ENCODE data around the gene GAB1. TPM values are rescaled to one million over a fixed set of nuclear protein-coding genes. Genes with fewer than 3 reads are reported as not detected.

Gene GAB1
- total RNA-seq, 1 donor from 2014 or later, result 32.6 TPM

DNA sequence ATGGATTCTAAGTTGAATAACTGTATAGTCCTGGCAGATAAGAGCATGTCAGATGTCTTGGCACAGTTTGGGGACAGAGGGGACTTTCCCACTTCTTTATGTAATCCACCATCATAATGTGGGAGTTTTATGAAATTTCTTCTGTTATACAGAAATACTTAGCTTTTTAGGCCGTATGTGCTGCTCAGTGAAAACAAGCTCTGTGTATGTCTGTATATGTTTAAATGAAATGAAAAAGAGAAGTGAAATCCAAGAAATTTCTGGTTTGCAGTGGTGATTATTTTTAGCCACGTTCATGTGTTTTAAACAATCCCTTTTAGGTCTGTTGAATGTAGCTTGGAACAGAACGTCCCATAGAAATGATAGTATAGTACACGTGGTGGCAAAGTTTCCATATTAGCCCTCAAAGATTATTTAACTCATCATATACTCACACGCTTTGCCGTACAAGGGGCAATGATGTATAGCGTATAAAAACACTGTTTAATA is 41.0 kb downstream of the GAB1 start:
- H3K4me3 Mint-ChIP-seq (ENCODE audit: unreplicated experiment), result no peak overlapping the region
- no peaks in the 10 kb centered on the region for H3K36me3 Mint-ChIP-seq (ENCODE audit: unreplicated experiment)
- TF ChIP-seq, protein P1, sequence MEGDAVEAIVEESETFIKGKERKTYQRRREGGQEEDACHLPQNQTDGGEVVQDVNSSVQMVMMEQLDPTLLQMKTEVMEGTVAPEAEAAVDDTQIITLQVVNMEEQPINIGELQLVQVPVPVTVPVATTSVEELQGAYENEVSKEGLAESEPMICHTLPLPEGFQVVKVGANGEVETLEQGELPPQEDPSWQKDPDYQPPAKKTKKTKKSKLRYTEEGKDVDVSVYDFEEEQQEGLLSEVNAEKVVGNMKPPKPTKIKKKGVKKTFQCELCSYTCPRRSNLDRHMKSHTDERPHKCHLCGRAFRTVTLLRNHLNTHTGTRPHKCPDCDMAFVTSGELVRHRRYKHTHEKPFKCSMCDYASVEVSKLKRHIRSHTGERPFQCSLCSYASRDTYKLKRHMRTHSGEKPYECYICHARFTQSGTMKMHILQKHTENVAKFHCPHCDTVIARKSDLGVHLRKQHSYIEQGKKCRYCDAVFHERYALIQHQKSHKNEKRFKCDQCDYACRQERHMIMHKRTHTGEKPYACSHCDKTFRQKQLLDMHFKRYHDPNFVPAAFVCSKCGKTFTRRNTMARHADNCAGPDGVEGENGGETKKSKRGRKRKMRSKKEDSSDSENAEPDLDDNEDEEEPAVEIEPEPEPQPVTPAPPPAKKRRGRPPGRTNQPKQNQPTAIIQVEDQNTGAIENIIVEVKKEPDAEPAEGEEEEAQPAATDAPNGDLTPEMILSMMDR (IDR thresholded peaks at IDR 0.05), result no peak
- no peaks in the 10 kb centered on the region for H3K9me3 Mint-ChIP-seq (ENCODE audit: unreplicated experiment)
- H3K4me1 Mint-ChIP-seq (ENCODE audit: unreplicated experiment), result peaks cover 62% of the 10 kb centered on the region
- no peaks in the 10 kb centered on the region for H3K27me3 Mint-ChIP-seq (ENCODE audit: unreplicated experiment)
- no peak overlapping the region for H3K27ac Mint-ChIP-seq (ENCODE audit: unreplicated experiment)
- DNase-seq (ENCODE audit: extremely low spot score, unreplicated experiment), result no peak

DNA sequence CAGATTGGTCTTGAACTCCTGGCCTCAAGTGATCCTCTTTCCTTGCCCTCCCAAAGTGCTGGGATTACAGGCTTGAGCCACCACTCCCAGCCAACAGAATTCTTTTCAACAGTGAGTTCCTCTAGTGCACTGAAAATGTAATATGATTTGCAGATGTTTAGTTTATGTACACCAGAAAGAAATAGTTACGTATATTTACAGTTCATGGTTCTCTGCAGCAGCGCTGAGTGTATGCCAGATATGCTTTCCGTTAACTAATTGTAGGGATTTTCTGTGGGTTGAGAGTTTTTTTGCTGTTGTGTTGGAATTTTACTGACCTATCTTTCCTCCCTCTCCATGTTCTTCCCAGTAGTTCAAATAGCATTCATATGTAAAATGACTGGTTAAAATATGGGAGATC is 44.0 kb downstream of the GAB1 start:
- H3K9me3 Mint-ChIP-seq (ENCODE audit: unreplicated experiment), result no peaks in the 10 kb centered on the region
- H3K27ac Mint-ChIP-seq (ENCODE audit: unreplicated experiment), result no peak overlapping the region
- no peaks in the 10 kb centered on the region for H3K36me3 Mint-ChIP-seq (ENCODE audit: unreplicated experiment)
- no peak overlapping the region for H3K4me3 Mint-ChIP-seq (ENCODE audit: unreplicated experiment)
- H3K4me1 Mint-ChIP-seq (ENCODE audit: unreplicated experiment), result peaks cover 66% of the 10 kb centered on the region
- no peaks in the 10 kb centered on the region for H3K27me3 Mint-ChIP-seq (ENCODE audit: unreplicated experiment)
- TF ChIP-seq, protein P1 (IDR thresholded peaks at IDR 0.05), result no peak
- no peak for DNase-seq (ENCODE audit: extremely low spot score, unreplicated experiment)

DNA sequence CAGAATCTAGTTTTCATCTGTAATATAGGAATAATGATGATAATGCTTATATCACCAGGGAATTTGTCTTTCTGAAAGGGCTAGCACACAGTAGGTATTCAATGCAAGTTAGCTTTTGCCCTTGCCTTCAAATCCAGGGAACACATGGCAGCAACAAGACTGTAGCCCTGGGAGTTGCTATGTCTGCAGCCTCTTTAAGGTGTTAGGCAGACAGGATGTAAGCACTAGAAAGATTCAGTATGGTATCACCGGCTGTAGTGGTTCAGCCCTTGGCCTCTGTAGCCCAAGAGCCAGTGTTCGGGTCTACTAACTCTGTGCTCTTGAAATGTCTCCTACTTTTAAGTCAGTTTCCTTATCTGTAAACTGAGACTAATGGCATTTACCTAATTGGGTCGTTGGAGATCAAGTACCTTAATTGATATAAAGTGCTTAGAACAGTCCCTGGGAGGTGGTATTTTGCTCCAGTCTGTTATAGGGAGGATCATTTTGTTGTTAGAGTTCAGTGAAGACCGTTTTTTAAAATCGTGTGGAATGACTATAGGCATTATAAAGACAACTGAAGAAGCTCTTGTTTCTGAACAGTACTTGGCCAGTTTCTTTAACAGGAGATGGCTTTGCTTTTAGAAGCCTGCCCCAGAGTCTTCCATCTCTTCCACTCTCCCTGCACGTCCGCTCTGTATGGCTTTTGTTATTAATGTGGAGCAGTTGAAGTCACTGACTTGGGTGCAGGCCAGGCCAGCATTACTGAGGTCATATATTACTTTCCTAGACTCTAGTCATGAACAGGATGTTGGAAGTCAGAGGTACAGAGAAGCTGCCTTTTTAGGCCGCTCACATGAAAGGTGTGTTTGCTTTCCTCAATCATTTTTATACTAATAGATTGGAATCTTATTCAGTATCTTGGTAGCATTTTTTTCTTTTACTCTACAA is 44.8 kb downstream of the GAB1 start:
- TF ChIP-seq, protein P1 (IDR thresholded peaks at IDR 0.05), result no peak
- no peaks in the 10 kb centered on the region for H3K9me3 Mint-ChIP-seq (ENCODE audit: unreplicated experiment)

DNA sequence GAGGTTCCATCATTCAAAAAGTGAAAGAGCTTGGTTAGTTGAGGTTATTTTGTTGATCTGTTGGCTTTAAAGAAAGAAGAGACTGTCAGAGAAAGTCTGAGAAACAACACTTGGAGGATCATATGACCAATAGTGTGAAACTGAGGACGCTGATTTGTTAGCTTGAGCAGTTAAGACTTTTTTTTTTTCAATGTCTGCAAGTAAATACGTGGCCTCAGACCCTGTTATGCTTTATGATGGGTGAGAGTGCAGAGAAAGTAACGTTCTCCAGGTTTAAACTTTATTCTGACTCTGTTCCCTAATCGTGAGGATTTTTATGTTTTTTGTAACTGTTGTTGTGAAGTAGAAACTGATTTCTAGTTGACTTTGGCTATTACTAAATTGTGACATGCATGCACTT is 45.9 kb downstream of the GAB1 start:
- Mint-ChIP-seq H3K9me3 (ENCODE audit: unreplicated experiment) (no peaks in the 10 kb centered on the region), H3K4me3 (ENCODE audit: unreplicated experiment) (peak overlapping the region; percentile 43), H3K4me1 (ENCODE audit: unreplicated experiment) (peaks cover 50% of the 10 kb centered on the region), H3K36me3 (ENCODE audit: unreplicated experiment) (no peaks in the 10 kb centered on the region), H3K27ac (ENCODE audit: unreplicated experiment) (peak overlapping the region; percentile 82), H3K27me3 (ENCODE audit: unreplicated experiment) (no peaks in the 10 kb centered on the region)
- DNase-seq (ENCODE audit: extremely low spot score, unreplicated experiment), result no peak
- TF ChIP-seq, protein P1 (IDR thresholded peaks at IDR 0.05), result no peak

More for the DNA sequence above, 44.8 kb downstream of the GAB1 start:
- Mint-ChIP-seq H3K27me3 (ENCODE audit: unreplicated experiment) (no peaks in the 10 kb centered on the region), H3K27ac (ENCODE audit: unreplicated experiment) (peak overlapping the region; percentile 82), H3K4me3 (ENCODE audit: unreplicated experiment) (peak overlapping the region; percentile 15), H3K4me1 (ENCODE audit: unreplicated experiment) (peaks cover 58% of the 10 kb centered on the region), H3K36me3 (ENCODE audit: unreplicated experiment) (no peaks in the 10 kb centered on the region)
- DNase-seq (ENCODE audit: extremely low spot score, unreplicated experiment), result no peak

DNA sequence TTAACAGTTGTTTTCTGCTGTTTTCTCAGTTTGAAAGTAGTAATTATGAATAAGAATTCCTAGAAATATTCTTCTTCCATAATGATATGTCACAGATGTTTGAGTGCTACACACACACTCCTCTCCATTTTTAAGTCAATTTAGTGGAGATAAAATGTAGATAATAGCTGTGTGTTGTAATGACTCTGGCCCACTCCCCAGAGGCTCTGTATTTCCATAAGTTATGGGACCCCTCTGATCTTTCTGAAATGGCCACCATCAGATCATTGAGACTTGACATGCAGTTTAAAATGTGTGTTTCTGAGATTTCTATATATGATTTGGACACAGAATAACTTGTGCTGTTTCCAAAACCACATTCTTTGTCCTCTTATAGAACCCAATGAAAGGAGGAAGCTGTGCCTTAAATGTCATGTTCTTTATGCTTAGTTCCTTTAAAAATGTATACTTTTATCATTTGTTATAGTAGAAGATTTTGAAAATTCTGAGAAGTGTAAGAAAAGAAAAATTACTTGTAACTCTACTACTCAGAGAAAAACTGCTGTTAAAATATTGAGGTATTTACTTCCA is 46.4 kb downstream of the GAB1 start:
- Mint-ChIP-seq H3K36me3 (ENCODE audit: unreplicated experiment) (no peaks in the 10 kb centered on the region), H3K4me3 (ENCODE audit: unreplicated experiment) (peak overlapping the region; percentile 43), H3K9me3 (ENCODE audit: unreplicated experiment) (no peaks in the 10 kb centered on the region), H3K27ac (ENCODE audit: unreplicated experiment) (peak overlapping the region; percentile 82), H3K4me1 (ENCODE audit: unreplicated experiment) (peaks cover 45% of the 10 kb centered on the region), H3K27me3 (ENCODE audit: unreplicated experiment) (no peaks in the 10 kb centered on the region)
- no peak for DNase-seq (ENCODE audit: extremely low spot score, unreplicated experiment)
- TF ChIP-seq, protein P1 (IDR thresholded peaks at IDR 0.05), result no peak

All from osteocyte (in vitro differentiated cells).